GM19043 (cell line): ENCODE measurements around the gene SLC38A10.

Experiments used
- ATAC-seq: cut with Tn5 transposase; IDR thresholded peaks from one replicate; pipeline ENCODE4 v1.9.1; 2021; ENCODE audit warnings: low read depth; ENCODE audit not compliant: unreplicated experiment

SLC38A10 gene

DNA sequence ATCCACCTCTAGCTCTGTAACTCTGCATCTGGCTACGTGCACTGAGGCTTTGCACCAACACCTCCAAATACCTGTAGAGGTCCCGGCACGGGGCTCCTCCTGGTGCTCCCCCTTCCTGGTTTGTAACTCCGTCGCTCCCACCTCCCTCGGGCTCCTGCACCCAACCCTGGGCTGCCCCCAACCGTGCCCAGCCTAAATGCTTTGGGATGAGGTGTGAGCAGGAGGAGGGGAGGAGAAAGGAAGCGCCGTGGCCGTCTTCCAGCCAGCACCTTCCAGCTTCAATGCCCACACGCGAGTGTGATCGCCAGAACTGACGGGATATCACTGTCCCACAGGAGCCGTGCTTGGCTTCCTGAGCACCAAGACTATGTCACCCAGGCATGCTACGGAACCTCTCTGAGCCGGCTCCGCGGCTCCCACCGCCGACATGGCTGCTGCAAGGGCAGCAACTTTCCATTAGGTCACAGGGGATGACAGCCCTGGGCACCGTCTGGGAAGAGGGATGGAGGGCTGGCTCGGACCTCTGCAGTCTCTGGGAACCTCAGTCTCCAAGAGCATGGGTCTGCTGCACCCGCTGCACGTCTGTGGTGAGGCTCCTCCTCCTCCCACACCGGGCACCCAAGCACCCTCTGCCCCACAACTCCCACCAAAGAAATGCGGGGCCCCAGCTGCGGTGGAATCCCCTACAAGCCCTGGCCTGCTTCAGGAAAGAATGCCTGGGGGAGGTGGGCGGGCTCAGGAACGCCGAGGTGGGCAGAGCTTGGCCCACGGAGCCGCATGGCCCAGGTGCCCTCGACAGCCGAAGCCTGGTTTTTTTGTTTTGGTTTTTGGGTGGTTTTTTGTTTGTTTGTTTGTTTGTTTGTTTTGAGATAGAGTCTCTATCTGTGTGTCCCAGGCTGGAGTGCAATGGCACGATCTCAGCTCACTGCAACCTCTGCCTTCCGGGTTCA lies 6.4 kb upstream of the SLC38A10 start:
- no peak for ATAC-seq

DNA sequence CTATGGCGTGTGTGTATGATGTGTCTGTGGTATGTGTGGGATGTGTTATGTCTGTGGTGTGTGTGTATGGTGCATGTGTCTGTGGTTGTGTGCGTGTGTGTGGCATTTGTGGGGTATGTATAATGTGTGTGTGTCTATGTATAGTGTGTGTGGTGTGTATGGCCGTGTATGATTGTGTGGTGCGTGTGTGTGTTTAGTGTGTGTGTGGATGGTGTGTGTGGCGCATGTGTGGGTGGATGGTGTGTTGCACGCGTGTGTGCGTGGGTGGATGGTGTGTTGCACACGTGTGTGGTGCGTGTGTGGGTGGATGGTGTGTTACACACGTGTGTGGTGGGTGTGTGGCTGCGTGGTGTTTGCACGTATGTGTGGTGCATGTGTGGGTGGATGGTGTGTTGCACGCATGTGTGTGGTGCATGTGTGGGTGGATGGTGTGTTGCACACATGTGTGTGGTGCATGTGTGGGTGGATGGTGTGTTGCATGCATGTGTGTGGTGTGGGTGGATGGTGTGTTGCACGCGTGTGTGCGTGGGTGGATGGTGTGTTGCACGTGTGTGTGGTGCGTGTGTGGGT lies 5.6 kb upstream of the SLC38A10 start:
- ATAC-seq = no peak

DNA sequence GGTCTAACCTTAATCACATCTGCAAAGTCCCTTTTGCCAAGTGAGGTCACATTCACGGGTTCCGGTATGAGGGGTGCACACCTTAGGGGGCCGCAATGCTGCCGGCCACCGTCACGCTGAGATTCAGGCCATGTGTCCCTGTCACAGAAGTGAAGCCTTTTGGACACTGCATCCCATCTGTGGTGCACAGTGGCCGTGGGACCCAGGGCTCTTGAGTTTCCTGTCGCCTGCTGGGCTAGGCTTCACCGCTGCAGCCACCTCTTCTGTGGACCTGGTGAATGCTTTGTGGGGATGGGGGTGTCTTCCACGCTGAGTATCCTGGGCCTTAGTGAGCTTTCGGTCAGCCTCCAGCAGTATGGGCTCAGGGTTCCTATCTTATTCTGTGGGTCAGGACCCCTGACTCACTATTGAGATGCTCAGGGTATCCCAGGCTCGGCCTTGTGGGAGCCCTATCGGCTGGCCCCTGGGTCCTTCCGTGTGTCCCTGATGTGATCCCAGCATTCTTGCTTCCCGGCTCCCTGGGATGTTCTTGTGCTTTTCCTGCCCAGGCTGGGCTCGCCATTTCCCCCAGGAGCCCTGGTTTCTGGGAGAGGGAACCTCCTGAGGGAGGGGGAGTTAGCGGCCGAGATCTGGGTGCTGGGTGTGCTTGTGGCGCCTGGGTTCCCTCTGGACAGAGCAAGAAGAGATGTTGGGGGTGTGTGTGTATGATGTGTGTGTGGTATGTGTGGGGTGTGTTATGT lies 4.9 kb upstream of the SLC38A10 start:
- ATAC-seq = no peak

- no peak for ATAC-seq
Observed at GRCh38 chr17:81298991-81299738, 4.1 kb upstream of the SLC38A10 start.

GRCh38 chr17:81298325-81298990 lies 3.4 kb upstream of the SLC38A10 start:
- no peak for ATAC-seq

GRCh38 chr17:81295676-81296381 lies 722 bp upstream of the SLC38A10 start:
- no peak for ATAC-seq

GRCh38 chr17:81294512-81295030 lies 536 bp downstream of the SLC38A10 start:
- ATAC-seq = no peak

DNA sequence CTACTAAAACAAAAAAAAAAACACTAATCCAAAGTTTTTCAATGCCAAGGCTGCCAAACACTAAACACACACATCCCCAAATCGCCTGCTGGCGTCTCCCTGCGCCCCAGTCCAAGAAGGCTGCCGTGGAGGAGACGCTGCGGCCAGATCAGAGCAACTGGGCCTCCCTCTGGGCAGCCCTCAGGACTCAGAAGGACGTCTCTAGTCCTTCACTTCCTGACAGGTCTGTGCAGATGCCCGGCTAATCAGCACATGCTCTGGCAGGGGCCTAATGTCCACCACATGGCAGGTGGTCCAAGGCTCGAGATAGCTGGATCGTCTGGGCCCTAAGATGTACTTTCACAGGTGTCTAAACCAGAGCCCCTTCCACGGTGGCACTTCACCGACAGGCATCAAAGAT lies 2.7 kb downstream of the SLC38A10 start:
- ATAC-seq = no peak

DNA sequence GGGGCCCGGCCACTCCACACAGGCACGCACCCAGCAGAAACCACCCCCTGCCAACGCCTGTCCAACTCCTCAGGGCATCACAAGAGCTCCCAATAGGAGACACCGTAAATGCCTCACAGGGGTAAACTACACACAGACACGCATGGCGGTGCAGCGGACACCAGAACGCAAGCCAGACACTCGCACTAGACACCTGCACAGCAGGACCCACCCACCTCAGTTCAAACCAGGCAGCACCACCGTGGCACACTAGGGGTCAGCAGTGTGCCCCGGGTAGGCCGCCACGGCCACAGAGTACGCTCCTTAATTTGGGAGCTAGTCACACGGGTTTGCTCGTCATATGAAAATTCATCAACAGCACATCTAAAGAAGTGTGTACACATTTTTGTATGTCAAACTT lies 3.4 kb downstream of the SLC38A10 start:
- ATAC-seq = no peak

DNA sequence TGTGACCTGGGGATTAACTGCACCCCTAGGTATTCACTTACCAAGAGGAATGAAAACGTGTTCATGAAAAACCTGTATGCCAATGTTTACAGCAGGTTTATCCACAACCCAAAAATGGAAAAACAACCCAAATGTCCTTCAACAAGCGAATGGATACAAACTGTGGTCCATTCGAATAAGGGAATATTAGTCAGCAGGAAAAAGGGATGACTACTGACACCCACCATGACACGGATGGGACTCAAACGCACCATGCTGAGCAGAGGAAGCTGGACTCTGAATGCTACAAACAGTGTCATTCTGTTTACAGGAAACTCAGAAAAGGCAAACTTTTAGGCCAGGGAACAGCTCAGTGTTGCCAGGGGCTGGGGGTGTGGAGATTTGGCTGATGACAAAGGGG lies 4.9 kb downstream of the SLC38A10 start:
- ATAC-seq = no peak

- ATAC-seq = no peak
Observed at GRCh38 chr17:81289627-81290026, 5.5 kb downstream of the SLC38A10 start.

DNA sequence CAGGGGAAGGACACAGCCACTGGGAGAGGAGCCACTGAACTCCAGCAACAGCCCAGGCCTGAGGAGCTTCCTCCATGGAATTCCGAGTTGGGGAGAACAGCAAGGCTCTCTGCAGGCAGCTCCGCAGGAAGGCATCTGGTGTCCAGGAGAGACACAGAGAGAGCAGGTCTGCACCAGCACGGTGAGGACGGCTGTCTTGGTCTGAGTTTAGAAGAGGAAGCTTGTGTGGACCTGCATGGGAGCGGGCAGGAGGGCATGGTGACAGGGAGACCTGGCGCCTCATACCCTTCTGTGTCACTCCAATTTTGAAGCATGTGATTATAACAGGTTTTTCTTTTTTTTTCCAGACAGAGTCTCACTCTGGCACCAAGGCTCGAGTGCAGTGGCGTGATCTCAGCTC lies 6.4 kb downstream of the SLC38A10 start:
- ATAC-seq = no peak

GRCh38 chr17:81287741-81288430 lies 7.2 kb downstream of the SLC38A10 start:
- no peak for ATAC-seq

DNA sequence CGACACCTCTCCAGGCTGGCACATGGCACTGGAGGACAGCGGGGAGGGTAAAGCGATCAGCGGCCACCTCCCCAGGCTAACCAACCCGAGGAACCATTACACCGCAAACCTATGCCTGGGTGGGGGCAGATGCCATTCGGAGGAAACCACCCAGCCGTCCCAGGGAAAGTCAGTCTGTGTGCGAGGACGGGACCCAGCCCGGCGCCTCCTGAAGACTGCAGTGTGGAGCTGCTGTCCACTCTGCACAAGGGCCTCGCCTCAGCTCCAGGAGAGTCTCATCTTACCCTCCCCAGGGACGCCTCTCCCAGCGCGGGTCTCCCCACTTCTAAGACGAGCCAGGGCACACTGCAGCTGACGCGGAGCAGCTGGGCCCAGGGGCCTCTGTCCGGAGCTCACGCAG lies 8.0 kb downstream of the SLC38A10 start:
- ATAC-seq = no peak

- ATAC-seq = no peak
Observed at GRCh38 chr17:81286491-81287145, 8.5 kb downstream of the SLC38A10 start.

DNA sequence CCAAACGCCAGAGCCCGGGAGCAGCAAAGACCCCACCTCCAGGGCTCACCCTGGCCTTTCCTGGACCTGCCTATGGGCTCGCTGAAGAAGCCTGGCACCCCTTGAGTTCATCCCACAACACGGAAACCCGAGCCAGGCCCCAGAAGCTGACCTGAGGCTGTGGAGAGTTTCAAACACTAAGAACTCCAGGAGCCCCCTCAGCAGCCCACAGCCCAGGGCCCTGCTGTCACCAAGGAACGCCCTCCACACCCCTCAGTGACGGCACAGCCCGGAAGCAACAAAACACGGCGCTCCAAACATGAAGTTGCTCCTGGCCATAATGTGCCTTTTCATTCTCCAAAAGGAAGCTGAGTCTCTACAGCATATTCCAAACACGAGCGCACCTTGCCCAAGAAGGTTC lies 9.2 kb downstream of the SLC38A10 start:
- no peak for ATAC-seq

DNA sequence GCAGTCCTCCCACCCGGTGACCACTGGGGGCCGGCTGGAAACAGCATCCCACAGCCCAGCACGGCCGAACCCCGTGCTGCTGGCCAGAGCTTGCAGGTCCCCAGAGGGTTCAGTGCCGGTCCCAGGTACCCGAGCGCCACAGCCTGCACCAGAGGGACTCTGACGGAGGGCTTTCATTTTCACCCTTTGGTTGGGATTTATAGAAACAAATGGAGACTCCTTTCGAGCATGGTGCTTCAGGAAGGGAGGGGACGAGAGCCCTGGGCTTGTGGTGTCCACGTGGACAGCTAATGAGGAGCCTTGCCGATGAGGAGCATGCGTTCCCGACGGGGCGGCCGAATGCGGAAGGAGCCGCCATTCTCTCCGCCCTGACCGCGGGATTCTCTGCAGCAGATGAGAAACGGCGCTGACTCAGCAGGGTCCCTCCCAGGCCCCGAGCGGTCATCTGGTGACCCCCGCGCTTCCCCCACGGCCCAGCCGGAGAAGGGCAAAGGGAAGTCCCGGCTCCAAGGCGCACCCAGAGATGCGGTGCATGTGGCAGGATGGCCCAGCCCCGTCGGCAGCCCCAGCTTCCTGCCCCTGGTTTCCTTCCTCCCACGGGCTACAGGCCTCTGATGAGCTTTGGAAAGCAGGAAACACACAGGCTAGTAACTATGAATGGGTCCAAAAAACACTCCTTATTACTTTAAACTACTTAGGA lies 9.8 kb downstream of the SLC38A10 start:
- no peak for ATAC-seq

DNA sequence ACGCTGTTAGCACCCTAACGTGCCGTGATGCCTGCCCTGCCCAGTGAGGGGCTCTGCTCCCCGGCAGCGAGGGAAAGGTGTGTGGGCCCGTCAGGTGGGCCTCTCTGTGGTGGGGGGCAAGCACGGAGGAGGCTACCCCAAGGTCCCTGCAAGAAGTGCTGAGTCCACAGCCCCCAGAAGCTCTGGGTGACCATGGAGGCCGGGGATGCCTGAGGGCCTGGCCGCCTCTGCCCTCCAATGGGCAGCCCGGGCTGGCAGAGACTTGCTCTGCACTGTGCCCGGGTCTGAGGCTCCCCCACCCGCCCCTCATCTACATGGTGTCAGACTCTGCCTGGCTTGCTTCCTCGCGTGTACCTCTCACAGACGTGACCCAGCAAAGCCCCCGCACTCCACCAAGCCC lies 12.2 kb downstream of the SLC38A10 start:
- ATAC-seq = no peak
